ENCODE results near the gene CNN2. TPM values are rescaled to one million over a fixed set of nuclear protein-coding genes. Genes with fewer than 3 reads are reported as not detected.

Gene CNN2
- total and polyA plus RNA-seq, 9 of the 15 experiments (the other 6 are each of a cell fraction or from before 2014, with no cell fraction given) = 12.1 to 174 (median 52.7) TPM

DNA sequence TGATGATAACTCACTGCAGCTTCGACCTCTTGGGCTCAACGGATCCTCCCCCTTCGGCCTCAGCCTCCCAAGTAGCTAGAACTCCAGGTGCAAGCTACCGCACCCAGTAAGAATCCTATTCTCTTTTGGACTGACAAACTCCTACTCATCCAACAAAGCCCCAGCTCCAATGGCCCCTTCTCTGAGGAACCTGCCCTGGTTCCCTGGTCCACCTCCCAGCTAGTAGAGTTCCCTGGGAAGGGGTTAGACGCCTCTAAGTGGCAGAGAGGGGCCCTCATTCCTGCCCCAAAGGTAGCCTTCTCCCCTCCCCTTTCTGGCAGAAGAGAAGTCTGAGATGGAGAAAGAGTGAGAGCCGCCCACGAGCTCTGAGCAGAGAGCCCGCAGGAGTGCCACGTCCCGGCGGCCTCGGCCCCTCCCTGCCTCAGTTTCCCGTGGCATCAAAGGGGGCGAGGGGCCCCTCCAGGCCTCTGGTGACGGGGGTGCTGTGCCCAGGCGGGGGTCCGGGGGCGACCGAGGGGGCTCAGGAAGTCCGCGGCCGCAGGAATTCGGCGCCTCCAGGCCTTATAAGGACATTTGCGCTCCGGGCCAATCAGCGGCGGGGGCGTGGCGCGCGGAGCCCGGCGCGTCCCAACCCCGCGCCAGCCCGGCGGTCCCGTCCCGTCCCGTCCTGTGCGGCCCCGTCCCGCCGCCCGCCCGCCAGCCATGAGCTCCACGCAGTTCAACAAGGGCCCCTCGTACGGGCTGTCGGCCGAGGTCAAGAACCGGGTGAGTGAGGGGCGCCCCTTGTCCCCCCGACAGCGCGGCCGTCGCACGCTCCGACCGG, at the start of gene CNN2 (continued):
- TF ChIP-seq ZNF124 (CRISPR knock-in tag; IDR thresholded peaks at IDR 0.05) = no peak
- TF ChIP-seq, protein P1, sequence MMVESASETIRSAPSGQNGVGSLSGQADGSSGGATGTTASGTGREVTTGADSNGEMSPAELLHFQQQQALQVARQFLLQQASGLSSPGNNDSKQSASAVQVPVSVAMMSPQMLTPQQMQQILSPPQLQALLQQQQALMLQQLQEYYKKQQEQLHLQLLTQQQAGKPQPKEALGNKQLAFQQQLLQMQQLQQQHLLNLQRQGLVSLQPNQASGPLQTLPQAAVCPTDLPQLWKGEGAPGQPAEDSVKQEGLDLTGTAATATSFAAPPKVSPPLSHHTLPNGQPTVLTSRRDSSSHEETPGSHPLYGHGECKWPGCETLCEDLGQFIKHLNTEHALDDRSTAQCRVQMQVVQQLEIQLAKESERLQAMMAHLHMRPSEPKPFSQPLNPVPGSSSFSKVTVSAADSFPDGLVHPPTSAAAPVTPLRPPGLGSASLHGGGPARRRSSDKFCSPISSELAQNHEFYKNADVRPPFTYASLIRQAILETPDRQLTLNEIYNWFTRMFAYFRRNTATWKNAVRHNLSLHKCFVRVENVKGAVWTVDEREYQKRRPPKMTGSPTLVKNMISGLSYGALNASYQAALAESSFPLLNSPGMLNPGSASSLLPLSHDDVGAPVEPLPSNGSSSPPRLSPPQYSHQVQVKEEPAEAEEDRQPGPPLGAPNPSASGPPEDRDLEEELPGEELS (CRISPR knock-in tag; IDR thresholded peaks at IDR 0.05; ENCODE audit: borderline replicate concordance) = no peak
- TF ChIP-seq FOXM1 (IDR thresholded peaks at IDR 0.05; ENCODE audit: low read depth) = no peak
- no peak for TF ChIP-seq FOXM1 (CRISPR knock-in tag; IDR thresholded peaks at IDR 0.05; ENCODE audit: low read depth)
- no peak for TF ChIP-seq KDM1A (IDR thresholded peaks at IDR 0.05)
- no peak for TF ChIP-seq RBBP5 (IDR thresholded peaks at IDR 0.05; ENCODE audit: borderline replicate concordance, insufficient read depth, low read length, poor library complexity, severe bottlenecking)
- no peak for TF ChIP-seq ZNF507 (tag; conservative IDR thresholded peaks at IDR 0.05)
- TF ChIP-seq BRD4 (IDR thresholded peaks at IDR 0.05) = no peak; the same call in 1 of the 2 replicates
- no peak for TF ChIP-seq POLR3G (IDR thresholded peaks at IDR 0.05; ENCODE audit: extremely low read depth, insufficient read length, insufficient replicate concordance)
- no peak for TF ChIP-seq FOS (IDR thresholded peaks at IDR 0.05; ENCODE audit: extremely low read depth, insufficient read length)
- no peak for TF ChIP-seq DNMT1 (IDR thresholded peaks at IDR 0.05)
- TF ChIP-seq CXXC5 (CRISPR knock-in tag; IDR thresholded peaks at IDR 0.05) = peak; percentile 87
- no peak for TF ChIP-seq ZNF197 (CRISPR knock-in tag; IDR thresholded peaks at IDR 0.05; ENCODE audit: low read depth)
- TF ChIP-seq NR2C2 (CRISPR knock-in tag; IDR thresholded peaks at IDR 0.05) = no peak
- no peak; the same call in 1 of the 2 replicates for TF ChIP-seq NR2C2 (tag; IDR thresholded peaks at IDR 0.05)
- TF ChIP-seq MAFK (IDR thresholded peaks at IDR 0.05; ENCODE audit: low read length) = no peak
- TF ChIP-seq NR2F6 (CRISPR knock-in tag; IDR thresholded peaks at IDR 0.05) = no peak
- TF ChIP-seq, protein P2, sequence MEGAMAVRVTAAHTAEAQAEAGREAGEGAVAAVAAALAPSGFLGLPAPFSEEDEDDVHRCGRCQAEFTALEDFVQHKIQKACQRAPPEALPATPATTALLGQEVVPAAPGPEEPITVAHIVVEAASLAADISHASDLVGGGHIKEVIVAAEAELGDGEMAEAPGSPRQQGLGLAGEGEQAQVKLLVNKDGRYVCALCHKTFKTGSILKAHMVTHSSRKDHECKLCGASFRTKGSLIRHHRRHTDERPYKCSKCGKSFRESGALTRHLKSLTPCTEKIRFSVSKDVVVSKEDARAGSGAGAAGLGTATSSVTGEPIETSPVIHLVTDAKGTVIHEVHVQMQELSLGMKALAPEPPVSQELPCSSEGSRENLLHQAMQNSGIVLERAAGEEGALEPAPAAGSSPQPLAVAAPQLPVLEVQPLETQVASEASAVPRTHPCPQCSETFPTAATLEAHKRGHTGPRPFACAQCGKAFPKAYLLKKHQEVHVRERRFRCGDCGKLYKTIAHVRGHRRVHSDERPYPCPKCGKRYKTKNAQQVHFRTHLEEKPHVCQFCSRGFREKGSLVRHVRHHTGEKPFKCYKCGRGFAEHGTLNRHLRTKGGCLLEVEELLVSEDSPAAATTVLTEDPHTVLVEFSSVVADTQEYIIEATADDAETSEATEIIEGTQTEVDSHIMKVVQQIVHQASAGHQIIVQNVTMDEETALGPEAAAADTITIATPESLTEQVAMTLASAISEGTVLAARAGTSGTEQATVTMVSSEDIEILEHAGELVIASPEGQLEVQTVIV (CRISPR knock-in tag; IDR thresholded peaks at IDR 0.05; ENCODE audit: borderline replicate concordance) = no peak
- TF ChIP-seq RBM34 (IDR thresholded peaks at IDR 0.05; ENCODE audit: borderline replicate concordance, insufficient read depth, low read length) = no peak
- TF ChIP-seq PHF21A (IDR thresholded peaks at IDR 0.05; ENCODE audit: borderline replicate concordance, low read depth) = 0 out of 2 replicates have a peak, but pooled peaks have one; percentile 45
- TF ChIP-seq, protein P3, sequence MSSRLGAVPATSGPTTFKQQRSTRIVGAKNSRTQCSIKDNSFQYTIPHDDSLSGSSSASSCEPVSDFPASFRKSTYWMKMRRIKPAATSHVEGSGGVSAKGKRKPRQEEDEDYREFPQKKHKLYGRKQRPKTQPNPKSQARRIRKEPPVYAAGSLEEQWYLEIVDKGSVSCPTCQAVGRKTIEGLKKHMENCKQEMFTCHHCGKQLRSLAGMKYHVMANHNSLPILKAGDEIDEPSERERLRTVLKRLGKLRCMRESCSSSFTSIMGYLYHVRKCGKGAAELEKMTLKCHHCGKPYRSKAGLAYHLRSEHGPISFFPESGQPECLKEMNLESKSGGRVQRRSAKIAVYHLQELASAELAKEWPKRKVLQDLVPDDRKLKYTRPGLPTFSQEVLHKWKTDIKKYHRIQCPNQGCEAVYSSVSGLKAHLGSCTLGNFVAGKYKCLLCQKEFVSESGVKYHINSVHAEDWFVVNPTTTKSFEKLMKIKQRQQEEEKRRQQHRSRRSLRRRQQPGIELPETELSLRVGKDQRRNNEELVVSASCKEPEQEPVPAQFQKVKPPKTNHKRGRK (tag; IDR thresholded peaks at IDR 0.05) = no peak
- TF ChIP-seq FOXK1 (CRISPR knock-in tag; IDR thresholded peaks at IDR 0.05; ENCODE audit: borderline replicate concordance) = no peak
- peak; percentile 50 for TF ChIP-seq POLR2B (IDR thresholded peaks at IDR 0.05; ENCODE audit: low read depth, partially characterized antibody)
- no peak for TF ChIP-seq RBM17 (IDR thresholded peaks at IDR 0.05; ENCODE audit: borderline replicate concordance, low read depth, low read length)
